HL-60 (cell line): ENCODE data around the gene NTN4.

Source experiments
- POLR2AphosphoS5 ChIP-seq: IDR thresholded peaks from 2 replicates; pipeline ENCODE4 v1.6.1; 2012; ENCODE audit warnings: low read depth
- REST ChIP-seq: IDR thresholded peaks from 2 replicates; pipeline ENCODE4 v1.6.1; 2012; ENCODE audit warnings: low read depth; ENCODE audit not compliant: insufficient replicate concordance
- TF ChIP-seq, protein P1 (sequence below): IDR thresholded peaks from one replicate; pipeline ENCODE4 v1.5.1; 2011; ENCODE audit warnings: low read length, control low read depth, inconsistent platforms; ENCODE audit not compliant: insufficient read depth

DNA sequence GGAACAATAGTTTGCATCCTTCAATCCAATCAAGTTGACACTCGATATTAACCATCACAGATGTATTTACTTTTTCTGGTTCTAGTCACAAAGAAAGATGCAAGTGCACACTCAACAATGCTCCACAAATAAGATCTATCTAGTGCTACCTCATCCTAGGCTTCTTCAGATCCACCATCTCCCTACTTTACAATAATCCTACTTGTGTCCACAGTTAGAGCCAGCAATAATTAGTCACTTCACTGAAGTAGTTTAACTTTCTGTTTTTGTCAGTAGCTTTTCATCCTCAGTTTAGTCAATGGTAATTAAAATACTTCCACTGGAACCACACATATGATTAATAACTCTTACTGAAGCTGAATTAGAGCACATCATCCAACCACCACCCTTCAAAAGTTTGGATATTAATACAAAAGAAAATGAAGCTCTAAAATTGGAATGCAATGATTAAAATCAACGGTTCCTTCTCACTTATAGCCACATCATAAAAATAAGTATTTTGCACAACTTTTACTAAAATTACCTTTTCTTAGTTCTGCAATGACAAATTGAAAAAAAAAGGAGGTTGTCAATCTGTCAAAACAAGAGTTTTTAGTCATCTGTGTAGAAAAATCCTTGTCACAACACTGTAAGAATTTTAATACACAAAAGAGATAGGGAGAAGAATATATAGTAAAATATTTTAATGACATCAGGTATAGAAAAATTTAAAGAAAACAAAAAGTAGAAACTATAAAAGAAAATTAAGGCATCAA is 39.9 kb upstream of the NTN4 start:
- TF ChIP-seq, protein P1, sequence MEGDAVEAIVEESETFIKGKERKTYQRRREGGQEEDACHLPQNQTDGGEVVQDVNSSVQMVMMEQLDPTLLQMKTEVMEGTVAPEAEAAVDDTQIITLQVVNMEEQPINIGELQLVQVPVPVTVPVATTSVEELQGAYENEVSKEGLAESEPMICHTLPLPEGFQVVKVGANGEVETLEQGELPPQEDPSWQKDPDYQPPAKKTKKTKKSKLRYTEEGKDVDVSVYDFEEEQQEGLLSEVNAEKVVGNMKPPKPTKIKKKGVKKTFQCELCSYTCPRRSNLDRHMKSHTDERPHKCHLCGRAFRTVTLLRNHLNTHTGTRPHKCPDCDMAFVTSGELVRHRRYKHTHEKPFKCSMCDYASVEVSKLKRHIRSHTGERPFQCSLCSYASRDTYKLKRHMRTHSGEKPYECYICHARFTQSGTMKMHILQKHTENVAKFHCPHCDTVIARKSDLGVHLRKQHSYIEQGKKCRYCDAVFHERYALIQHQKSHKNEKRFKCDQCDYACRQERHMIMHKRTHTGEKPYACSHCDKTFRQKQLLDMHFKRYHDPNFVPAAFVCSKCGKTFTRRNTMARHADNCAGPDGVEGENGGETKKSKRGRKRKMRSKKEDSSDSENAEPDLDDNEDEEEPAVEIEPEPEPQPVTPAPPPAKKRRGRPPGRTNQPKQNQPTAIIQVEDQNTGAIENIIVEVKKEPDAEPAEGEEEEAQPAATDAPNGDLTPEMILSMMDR: no peak
- TF ChIP-seq REST (no peak), POLR2AphosphoS5 (no peak)
